Kidney capillary endothelial cell (primary cell): Measurements from ENCODE around the gene UBAC2.
A peak's percentile ranks its signal among the peaks of the same experiment; 100 is the strongest.
"Not testable (repeated sequence)": the region's sequence is repeated elsewhere in the genome, so short reads cannot be mapped to it uniquely, and the experiment has no call there.

Experiments used
- DNase-seq: peaks from one replicate; pipeline ENCODE4 v3.0.0-alpha.2; 2018; ENCODE audit warnings: low spot score

The UBAC2 gene

GRCh38 chr13:99249178-99249577 lies 48.5 kb downstream of the UBAC2 start:
- not testable (repeated sequence) for DNase-seq

DNA sequence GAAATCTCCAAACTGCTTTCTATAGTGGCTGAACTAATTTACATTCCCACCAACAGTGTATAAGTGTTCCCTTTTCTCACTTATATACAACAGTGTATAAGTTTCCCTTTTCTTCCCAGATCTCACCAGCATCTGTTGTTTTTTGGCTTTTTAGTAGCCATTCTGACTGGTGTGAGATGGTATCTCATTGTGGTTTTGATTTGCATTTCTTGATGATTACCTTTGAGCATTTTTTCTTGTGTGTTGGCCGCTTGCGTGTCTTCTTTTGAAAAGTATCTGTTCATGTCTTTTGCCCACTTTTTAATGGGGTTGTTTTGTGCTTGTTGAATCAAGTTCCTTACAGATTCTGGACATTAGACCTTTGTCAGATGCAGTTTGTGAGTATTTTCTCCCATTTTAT lies 49.0 kb downstream of the UBAC2 start:
- not testable (repeated sequence) for DNase-seq

GRCh38 chr13:99250982-99251825 lies 50.5 kb downstream of the UBAC2 start:
- DNase-seq = no peak

DNA sequence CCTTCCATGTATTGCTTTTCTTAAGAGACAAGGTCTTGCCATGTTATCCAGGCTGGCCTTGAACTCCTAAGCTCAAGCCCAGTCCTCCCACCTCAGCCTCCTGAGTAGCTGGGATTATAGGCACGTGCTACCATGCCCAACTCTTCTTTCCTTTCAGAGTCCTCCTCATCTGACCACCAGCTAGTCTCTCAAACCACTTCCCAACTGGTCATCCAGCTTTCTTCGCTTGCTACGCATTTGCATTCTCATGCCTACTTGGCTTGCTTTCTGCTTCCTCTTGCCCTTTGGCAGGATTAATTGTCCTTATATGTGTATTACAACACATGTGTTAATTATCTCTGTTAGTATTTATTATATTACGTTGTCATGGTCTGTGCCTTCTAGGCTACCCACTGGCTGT lies 51.3 kb downstream of the UBAC2 start:
- DNase-seq = no peak

- DNase-seq = no peak
These were observed 54.2 kb downstream of the UBAC2 start for GRCh38 chr13:99254830-99255229.

DNA sequence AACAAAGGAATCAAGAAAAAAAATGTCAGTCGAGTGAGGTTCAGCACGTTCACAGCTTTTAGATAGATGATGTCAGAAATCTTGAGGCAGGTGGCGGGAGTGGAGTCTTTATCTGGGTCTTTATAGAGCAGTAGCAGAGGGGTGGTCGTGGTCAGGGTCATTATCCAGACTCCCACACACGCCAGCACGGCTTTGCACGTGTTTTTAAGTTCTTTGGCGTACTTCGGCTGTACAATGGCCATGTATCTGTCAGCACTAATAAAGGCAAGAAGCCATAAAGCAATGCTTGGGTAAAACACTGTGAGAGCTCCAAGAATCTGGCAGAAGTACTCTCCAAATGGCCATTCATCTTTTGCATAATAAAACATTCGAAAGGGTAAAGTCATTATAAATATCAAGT lies 54.6 kb downstream of the UBAC2 start:
- no peak for DNase-seq

DNA sequence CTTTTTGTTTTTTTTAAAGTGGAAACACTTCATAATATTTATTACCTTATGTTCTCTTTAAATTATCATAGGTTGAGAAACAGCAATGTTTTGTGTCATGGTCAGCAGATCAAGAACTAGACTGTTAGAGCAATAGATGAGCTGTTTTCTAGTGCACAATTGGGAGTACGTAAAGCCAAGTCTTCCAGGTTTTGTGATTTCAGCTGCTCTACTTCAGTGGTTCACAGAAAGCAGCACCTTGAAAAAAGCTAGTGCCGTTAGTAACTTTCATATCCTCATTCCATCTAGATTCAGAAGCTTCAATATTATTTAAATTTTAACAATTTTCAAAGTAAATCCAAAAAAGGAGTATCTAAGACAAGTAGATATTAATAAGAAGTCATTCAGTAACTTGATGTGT lies 55.6 kb downstream of the UBAC2 start:
- DNase-seq = no peak

DNA sequence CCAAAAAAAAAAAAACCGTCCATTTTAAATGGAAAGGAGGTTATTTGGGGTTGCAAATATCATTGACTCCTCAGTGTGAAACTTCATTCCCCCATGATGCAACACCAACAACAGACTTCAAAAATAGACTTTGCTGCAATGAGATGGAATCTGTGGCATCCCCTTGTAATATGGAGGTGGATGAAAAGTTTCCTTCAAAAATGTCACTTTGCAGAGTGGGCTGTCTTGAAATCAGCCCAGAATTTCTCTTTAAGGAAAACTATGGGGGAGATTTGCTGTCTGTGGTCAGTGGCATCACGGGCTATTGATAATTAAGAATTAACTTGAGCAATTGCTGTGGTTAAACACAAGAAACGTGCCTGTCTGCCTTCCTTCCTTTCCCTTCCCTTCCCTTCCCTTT lies 56.1 kb downstream of the UBAC2 start:
- no peak for DNase-seq

- DNase-seq = no peak
These were observed 56.6 kb downstream of the UBAC2 start for GRCh38 chr13:99257291-99257690.

GRCh38 chr13:99258210-99258860 lies 57.7 kb downstream of the UBAC2 start, which contains the start of gene GPR18:
Gene GPR18 (minus strand): TSS chr13:99258379. CDS start chr13:99255872, 2,507 bp downstream.
- no peak for DNase-seq

GRCh38 chr13:99258946-99259345 lies 58.3 kb downstream of the UBAC2 start:
- no peak for DNase-seq

DNA sequence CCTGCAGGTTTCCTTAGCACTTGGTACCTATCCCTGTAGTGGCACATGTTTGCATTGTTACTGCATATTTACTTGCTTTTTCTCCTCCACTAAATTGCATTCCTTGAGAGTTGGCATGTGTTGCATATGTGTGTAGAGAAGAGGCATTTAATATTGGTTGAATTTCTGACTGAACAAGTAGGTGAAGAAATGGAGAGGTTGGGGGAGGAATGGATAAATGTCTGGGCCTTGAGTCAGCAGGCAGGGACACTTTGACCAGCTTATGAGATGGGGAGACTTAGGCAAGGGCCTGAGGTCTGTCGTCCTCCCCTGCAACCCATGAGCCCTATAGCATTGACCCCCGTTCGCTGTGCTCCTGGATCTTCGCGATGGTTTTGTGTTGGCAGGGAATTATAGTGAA lies 59.6 kb downstream of the UBAC2 start:
- no peak for DNase-seq

GRCh38 chr13:99261059-99261458 lies 60.4 kb downstream of the UBAC2 start:
- DNase-seq = no peak

GRCh38 chr13:99263126-99263785 lies 62.6 kb downstream of the UBAC2 start:
- no peak for DNase-seq

DNA sequence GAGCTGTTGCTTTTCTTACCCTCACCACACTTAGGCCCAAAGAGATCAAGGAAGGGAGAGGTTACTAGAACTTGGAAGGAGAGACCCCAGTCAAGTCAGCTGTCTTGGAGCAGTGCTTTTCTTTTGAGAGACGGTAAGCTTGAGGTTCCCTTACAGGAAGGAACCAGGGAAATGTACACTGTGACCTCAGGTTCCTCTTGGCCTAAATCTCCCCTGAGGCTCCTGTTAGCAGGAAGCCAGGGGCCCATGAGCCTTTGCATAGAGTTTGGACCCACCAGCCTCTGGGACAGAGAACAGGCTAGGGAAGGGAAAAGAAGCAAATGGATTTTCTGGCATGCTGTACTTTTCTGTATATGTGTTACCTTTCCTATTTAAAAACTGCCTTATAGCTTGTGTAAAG lies 63.4 kb downstream of the UBAC2 start:
- DNase-seq = no peak

DNA sequence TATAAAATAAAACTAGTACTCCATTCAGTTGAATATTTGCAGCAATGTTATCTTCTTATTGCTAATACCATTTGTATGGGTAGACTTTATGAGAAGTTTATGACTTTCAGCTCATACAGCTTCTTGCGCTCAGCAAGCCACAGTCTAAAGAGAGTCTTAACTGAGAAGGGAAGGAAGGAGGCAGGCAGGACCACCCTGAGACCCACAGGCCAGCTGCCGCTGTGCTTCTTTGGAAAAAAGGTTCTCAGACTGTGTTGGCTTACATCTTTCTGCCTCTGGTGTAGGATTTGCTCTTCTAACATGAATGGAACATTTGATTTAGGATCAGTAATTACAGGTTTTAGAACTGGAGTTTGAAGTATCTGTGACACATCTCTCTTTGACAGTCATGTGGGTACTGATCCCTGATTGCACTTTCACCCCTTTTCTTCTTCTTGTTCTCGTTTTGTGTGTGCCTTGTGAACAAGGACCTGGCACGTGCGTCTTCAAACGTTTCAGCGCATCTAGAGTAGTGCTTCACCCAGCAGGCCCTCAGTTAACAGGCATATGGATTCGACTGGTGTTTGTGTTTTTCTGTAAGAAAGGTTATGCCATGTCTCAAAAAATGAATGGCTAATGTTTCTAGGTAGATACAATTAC lies 64.6 kb downstream of the UBAC2 start:
- DNase-seq = no peak

- DNase-seq = peak; percentile 56
These were observed 65.3 kb downstream of the UBAC2 start for GRCh38 chr13:99265821-99266426.

DNA sequence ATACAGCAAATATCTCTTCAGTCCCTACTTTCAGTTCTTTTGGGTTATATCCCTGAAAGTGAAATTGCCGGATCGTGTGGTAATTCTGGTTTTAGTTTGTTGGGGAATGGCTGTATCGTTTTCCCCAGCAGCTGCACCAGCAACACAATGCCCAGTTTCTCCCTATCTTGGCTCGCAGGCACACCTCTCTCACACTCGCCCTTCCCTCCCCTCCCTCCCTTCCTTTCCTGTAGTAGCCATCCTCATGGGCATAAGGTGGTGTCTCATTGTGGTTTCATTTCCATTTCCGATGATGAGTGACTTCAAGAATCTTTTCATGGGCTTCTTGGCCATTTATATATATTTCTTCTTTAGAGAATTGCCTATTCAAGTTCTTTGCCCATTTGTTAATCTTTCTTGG lies 66.2 kb downstream of the UBAC2 start:
- no peak for DNase-seq

- no peak for DNase-seq
These were observed 67.3 kb downstream of the UBAC2 start for GRCh38 chr13:99267927-99268326.

DNA sequence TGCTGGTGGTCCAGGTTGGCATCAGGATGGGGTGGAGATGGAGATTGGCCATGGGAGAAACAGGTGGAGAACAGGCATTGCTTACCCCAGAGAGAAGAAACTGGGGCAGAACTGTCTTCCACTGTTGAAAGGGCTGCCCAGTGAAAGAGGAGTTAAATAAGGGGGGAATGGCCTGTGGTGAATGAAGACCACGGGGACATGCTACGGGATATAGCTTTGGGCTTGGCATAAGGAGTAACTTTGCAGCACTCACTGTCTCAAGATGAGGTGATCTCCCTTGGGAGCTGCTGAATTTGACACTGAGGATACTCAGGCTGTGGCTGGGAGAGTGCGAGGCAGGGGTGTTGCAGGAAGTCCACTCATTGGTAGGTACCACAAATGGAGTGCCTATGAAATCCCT lies 68.2 kb downstream of the UBAC2 start:
- no peak for DNase-seq

DNA sequence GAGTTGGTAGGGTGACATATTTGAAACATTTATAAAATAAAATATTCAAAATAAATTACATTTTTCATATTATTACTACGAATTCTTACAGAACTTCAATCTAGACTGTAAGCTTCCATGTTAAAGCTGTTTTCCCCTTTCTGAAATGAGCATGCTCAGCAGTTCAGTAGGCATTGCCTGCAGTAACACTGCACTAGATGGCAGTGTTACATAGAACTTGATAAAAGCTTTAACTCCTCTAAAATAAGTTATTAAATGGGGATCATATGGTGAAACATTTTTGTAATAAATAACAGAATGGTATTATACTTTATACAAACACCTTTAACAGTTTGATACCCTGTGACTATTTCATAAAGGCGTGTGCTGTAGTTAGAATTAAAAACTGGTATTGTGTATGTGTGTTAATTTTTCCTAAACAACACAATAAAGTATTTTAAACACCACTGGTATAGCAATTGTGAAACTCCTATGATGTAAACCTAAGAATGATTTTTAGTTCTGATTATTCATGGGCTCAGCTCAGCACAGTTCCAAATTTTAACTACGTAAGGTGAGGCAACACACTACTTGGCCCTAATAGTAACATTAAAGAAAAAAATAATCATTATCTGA lies 69.1 kb downstream of the UBAC2 start:
- peak; percentile 73 for DNase-seq

DNA sequence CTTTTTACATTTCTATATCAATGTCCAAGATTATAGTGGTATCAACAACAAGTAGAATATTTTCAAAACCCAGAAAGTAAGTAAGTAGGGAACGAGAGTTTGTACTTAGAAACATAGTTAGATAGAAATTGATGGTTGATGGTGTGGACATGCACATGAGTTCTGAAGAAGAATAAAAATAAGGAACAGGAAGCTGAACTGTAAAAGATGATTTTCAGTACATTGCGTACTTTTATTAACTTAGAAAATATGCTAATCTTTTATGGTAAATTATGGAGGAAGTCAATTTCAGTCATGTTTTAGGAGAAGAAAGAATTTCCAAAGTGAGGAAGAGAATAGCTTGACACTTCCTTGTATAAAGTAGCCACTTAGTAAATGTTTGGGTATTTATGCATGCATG lies 69.9 kb downstream of the UBAC2 start:
- no peak for DNase-seq
